HFF-Myc (cell line): ENCODE results near the gene SPON2.
A peak's percentile ranks its signal among the peaks of the same experiment; 100 is the strongest.

Source experiments
- DNase-seq: peaks from one replicate; pipeline ENCODE4 v3.0.0-alpha.2; 2011; ENCODE audit warnings: low read depth; ENCODE audit errors: extremely low read depth
- H3K4me3 ChIP-seq: replicated peaks from 2 replicates; pipeline ENCODE4 v1.5.1; 2011; ENCODE audit warnings: low read depth, mild to moderate bottlenecking, control low read depth, low read length
- CTCF ChIP-seq: IDR thresholded peaks from 2 replicates; pipeline ENCODE4 v1.5.1; 2012; ENCODE audit warnings: mild to moderate bottlenecking, low read depth, low read length, control low read depth; ENCODE audit errors: missing control alignments

Gene SPON2

GRCh38 chr4:1170976-1171310 is 1.4 kb downstream of the SPON2 start:
- no peak for DNase-seq
- H3K4me3 ChIP-seq: no peak overlapping the region
- no peak for TF ChIP-seq CTCF

GRCh38 chr4:1170156-1170975 is 2.0 kb downstream of the SPON2 start:
- H3K4me3 ChIP-seq: no peak overlapping the region
- DNase-seq: no peak
- no peak for TF ChIP-seq CTCF

GRCh38 chr4:1169691-1170096 is 2.7 kb downstream of the SPON2 start:
- TF ChIP-seq CTCF: no peak
- H3K4me3 ChIP-seq: no peak overlapping the region
- DNase-seq: no peak

- no peak for DNase-seq
- TF ChIP-seq CTCF: no peak
- no peak overlapping the region for H3K4me3 ChIP-seq
These were observed 3.2 kb downstream of the SPON2 start for GRCh38 chr4:1169171-1169671.

GRCh38 chr4:1168191-1169101 is 3.9 kb downstream of the SPON2 start:
- DNase-seq: no peak
- no peak for TF ChIP-seq CTCF
- H3K4me3 ChIP-seq: no peak overlapping the region

GRCh38 chr4:1167244-1167949 is 5.0 kb downstream of the SPON2 start:
- peak; percentile 93 for TF ChIP-seq CTCF
- H3K4me3 ChIP-seq: peak overlapping the region; percentile 50
- DNase-seq: peak; percentile 55
